Fibroblast of mammary gland (primary cell): ENCODE data around the gene SLBP.
"Not testable (repeated sequence)": the region's sequence is repeated elsewhere in the genome, so short reads cannot be mapped to it uniquely, and the experiment has no call there.

Experiments
- DNase-seq: peaks from one replicate; pipeline ENCODE4 v3.0.0-alpha.2; 2010; ENCODE audit warnings: low read depth
- H3K4me3 ChIP-seq: 2 replicates; pipeline ENCODE4 v1.5.1; 2011; ENCODE audit warnings: low read depth, mild to moderate bottlenecking, low read length, moderate library complexity; ENCODE audit not compliant: control insufficient read depth
- TF ChIP-seq, protein P1 (sequence below): conservative IDR thresholded peaks from 2 replicates; pipeline ENCODE4 v1.5.1; 2011; ENCODE audit warnings: low read depth, low read length, inconsistent platforms; ENCODE audit not compliant: control insufficient read depth, insufficient read depth

Gene SLBP

DNA sequence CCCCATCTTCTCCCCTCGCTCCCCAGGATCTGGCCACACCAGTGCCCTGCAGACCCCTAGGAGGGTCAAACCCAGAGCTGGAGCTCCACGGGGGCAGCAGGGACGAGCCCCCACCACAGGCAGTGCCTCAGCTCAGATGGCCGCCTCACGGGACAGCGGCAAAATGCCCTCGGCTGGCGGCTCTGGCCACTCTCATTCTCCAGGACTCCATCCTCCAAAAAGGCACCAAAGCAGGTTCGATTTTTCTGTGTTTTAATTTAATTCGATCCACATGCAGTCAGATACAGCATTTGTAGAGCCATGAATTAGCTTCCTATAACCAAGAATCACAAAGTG, 36.3 kb downstream of the SLBP start:
- TF ChIP-seq, protein P1, sequence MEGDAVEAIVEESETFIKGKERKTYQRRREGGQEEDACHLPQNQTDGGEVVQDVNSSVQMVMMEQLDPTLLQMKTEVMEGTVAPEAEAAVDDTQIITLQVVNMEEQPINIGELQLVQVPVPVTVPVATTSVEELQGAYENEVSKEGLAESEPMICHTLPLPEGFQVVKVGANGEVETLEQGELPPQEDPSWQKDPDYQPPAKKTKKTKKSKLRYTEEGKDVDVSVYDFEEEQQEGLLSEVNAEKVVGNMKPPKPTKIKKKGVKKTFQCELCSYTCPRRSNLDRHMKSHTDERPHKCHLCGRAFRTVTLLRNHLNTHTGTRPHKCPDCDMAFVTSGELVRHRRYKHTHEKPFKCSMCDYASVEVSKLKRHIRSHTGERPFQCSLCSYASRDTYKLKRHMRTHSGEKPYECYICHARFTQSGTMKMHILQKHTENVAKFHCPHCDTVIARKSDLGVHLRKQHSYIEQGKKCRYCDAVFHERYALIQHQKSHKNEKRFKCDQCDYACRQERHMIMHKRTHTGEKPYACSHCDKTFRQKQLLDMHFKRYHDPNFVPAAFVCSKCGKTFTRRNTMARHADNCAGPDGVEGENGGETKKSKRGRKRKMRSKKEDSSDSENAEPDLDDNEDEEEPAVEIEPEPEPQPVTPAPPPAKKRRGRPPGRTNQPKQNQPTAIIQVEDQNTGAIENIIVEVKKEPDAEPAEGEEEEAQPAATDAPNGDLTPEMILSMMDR = no peak
- H3K4me3 ChIP-seq = no peak overlapping the region
- no peak for DNase-seq

DNA sequence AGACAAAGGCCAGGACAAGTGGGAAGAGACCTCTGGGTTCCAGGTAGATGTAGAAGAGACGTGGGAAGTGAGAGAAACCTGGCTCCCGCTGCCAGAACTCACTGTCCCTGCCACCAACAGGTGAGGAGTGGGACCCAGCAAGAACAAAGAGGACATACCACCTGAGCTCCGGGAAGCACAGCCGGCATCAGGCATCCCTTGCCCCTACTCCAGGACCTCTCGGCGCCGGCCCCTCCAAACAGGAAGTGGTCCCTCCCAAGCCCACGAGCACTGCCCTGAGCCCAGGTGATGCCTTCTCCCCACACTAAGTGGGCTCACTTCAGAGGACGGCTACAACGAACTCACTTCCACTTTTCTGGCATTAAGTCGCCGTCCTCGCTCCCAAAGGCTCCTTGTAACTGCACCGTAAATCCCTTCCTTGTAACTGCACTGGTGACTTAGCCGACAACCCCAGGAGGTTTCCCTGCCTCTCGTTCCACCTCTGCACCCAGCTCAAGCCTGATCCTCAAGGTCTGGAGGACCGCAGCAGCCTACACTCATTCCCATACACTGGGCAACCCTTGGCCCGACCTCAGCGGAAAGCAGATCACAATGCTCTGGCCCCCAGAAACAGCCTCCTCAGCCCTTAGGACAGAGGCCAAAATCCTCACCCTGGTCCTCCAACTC, 36.9 kb downstream of the SLBP start:
- TF ChIP-seq, protein P1 = no peak
- no peak for DNase-seq
- no peak overlapping the region for H3K4me3 ChIP-seq

DNA sequence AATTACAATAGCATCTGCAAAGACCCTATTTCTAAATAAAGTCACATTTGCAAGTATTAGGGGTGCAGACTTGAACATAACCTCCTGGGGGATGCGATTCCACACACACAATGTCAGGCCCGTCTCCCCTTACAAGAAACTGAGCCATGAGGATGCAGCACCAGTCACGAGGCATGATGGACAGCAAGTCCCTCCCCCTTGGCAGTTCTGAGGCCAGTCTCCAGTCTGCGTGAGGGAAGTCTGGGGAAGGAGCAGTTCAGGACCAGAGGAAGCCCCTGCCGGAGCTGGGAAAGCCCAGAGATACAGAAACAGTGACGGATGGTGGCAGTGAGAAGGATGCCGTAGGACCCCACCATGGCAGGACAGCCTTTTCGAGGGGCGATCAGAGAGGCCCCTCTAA, 37.4 kb downstream of the SLBP start:
- no peak for DNase-seq
- no peak overlapping the region for H3K4me3 ChIP-seq
- TF ChIP-seq, protein P1 = no peak

DNA sequence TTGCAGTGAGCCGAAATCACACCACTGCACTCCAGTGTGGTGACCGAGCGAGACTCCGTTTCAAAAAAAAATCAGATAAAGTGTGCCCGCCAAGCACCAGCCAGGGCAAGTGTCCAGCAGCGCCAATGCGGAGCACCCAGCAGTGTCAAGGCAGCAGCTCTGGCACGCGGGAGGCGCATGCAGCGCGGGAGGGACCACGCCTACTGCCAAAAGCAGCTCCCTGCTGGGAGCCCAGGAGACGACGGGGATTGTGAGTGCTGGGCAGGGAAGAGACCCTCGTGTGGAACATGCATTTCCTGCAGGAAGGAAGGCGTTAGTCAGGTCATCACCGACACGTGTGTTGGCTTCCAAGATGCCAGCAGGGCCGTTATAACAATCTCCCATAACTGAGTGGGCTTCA, 38.4 kb downstream of the SLBP start:
- TF ChIP-seq, protein P1 = no peak
- DNase-seq = no peak
- H3K4me3 ChIP-seq = no peak overlapping the region

DNA sequence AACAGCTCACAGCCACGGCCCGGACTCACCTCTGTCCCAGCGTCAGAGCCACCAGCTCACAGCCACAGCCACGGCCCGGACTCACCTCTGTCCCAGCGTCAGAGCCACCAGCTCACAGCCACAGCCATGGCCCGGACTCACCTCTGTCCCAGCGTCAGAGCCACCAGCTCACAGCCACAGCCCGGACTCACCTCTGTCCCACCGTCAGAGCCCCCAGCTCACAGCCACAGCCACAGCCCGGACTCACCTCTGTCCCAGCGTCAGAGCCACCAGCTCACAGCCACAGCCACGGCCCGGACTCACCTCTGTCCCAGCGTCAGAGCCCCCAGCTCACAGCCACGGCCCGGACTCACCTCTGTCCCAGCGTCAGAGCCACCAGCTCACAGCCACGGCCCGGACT, 41.1 kb downstream of the SLBP start:
- not testable (repeated sequence) for DNase-seq

DNA sequence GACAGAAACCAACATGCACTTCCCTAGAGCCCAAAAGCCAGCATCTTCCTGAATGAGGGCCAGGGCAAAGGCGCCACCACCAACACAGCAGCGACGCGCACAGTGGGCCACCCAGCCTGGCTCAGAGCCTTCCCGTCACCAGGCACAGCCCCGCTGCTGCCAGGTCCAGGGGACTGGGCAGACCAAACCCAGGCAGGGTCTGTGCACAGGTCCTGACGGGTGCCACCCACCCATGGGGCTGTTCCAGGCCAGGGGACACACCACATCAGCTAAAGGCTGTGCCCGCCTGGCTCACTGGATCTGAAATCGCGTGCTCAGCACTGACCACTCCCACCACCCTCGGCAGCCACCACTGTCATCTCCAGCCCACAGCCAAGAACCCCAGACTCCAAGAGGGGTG, 41.8 kb downstream of the SLBP start:
- TF ChIP-seq, protein P1 = no peak
- no peak for DNase-seq
- no peak overlapping the region for H3K4me3 ChIP-seq

More for the DNA sequence above, 41.1 kb downstream of the SLBP start:
- H3K4me3 ChIP-seq = not testable (repeated sequence)

DNA sequence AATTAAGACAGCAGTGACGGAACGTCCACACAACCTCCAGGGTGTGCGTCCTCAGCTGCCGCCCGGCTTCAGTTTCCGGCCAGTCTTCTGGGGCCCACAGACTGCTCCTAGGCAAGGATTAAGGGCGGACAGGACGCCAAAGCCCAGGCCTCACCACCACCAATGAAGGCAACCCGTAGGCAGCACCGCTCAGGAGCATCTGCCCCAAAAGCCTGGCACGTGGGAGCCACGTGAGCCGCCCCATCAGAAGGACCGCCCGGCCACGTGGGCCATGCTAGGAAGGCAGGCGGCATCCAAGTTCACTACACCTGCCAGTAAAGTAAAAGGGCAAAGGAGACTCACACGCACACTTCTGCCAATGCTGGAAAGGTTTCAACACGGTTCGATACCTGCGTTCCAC, 42.3 kb downstream of the SLBP start:
- no peak overlapping the region for H3K4me3 ChIP-seq
- TF ChIP-seq, protein P1 = no peak
- DNase-seq = no peak
